ENCODE results near the gene SECISBP2.

SECISBP2 gene

DNA sequence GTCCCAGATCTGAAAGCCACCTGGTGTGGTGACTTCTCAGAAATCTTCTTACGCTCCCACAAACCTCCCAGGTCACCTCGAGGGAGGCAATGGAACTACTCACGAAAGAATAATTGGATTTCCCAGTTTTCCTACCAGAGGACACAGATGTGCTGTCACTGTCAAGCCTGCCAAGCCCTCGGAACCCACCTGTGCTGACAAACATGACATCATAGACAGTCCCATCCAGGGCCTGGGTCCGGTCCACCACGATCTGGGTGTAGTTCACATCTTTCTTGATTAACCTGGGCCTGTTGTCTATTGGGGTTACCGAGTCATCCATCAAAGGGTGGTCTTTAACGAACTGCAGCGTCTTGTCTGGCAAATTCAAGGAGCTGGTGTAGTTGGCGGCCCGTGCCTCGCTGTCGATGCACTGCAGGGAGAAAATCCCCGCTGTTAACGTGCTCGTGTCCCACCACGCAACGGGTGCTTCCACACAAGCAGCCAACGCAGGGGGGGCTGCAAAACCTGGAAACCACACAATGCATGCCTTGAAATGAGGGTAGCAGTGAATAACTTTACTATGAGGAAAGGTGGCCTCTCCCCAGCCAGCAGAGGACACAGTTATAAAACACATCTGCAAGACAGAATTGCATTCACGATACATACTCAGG lies 69.0 kb downstream of the SECISBP2 start:
- Histone ChIP-seq H3K9me3 (ENCODE audit: low read length) (no peaks in the 10 kb centered on the region), H3K36me3 (ENCODE audit: insufficient read depth, low read length) (peaks cover 11% of the 10 kb centered on the region), H3K27me3 (ENCODE audit: insufficient read depth, low read length) (no peaks in the 10 kb centered on the region), H3K4me1 (ENCODE audit: insufficient read depth, low read length) (no peaks in the 10 kb centered on the region), H2AFZ (ENCODE audit: low read depth, low read length) (no peak overlapping the region), H3K4me3 (ENCODE audit: low read length) (no peak overlapping the region)

DNA sequence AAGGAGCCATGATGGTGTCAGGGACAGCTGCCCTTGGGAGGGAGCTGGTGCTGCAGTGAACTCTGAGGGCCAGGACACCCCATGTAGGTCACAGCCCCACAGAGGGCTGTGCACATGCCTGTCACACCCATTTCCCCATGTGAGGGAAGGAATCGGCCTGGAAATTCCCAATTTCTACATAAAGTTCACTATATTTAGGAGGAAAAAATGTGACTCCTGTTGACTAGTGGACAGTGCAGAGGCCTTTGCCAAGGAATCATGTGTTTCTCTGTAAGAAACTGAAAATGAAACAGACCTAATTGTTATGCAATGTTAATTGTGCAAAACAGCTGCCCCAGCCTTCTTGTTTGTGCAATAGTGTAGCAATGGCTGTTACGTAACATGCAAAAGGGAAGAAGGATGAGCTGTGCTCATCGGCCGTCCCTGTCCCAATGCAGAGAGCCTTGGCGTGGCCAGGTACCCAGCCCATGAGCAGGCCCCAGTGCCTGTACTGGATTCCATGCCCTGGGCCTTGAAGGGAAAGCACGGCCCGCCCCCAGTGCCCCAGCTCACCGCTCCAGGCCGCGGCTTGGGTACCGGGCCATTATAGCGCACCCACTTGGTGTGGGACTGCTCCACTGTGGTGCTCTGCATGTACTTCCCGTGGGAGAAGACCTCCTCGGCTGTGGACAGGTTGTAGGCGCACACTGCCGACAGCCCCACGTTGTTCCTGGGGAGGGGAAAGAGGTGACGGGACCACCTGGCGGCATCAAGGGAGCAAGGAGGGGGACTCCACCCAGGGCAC lies 70.0 kb downstream of the SECISBP2 start:
- H3K9me3 ChIP-seq (ENCODE audit: low read length): no peaks in the 10 kb centered on the region
- H3K4me3 ChIP-seq (ENCODE audit: low read length): no peak overlapping the region

DNA sequence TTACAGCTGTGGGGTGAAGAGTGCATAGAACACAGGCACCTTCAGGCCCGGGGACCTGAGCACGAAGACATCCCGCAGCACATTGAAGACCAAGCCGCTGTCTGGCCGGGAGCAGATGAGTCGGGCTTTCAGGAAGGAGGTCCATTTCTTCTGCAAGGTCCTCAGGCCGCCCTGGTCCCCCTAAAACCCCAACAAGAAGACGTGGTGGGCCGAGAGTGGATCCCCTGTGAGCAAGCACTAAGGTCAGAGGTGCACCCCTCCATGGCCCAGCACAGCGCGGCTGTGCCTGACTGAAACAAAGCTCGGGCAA lies 70.5 kb downstream of the SECISBP2 start:
- no peaks in the 10 kb centered on the region for H3K9me3 ChIP-seq (ENCODE audit: low read length)
- H2AFZ ChIP-seq (ENCODE audit: low read depth, low read length): no peak overlapping the region
- peaks cover 11% of the 10 kb centered on the region for H3K36me3 ChIP-seq (ENCODE audit: insufficient read depth, low read length)
- no peak overlapping the region for H3K4me3 ChIP-seq (ENCODE audit: low read length)
- H3K4me1 ChIP-seq (ENCODE audit: insufficient read depth, low read length): peaks cover 6% of the 10 kb centered on the region
- H3K27me3 ChIP-seq (ENCODE audit: insufficient read depth, low read length): no peaks in the 10 kb centered on the region

More for the DNA sequence above, 70.0 kb downstream of the SECISBP2 start:
- Histone ChIP-seq H3K36me3 (ENCODE audit: insufficient read depth, low read length) (peaks cover 11% of the 10 kb centered on the region), H2AFZ (ENCODE audit: low read depth, low read length) (no peak overlapping the region), H3K4me1 (ENCODE audit: insufficient read depth, low read length) (peaks cover 3% of the 10 kb centered on the region), H3K27me3 (ENCODE audit: insufficient read depth, low read length) (no peaks in the 10 kb centered on the region)

DNA sequence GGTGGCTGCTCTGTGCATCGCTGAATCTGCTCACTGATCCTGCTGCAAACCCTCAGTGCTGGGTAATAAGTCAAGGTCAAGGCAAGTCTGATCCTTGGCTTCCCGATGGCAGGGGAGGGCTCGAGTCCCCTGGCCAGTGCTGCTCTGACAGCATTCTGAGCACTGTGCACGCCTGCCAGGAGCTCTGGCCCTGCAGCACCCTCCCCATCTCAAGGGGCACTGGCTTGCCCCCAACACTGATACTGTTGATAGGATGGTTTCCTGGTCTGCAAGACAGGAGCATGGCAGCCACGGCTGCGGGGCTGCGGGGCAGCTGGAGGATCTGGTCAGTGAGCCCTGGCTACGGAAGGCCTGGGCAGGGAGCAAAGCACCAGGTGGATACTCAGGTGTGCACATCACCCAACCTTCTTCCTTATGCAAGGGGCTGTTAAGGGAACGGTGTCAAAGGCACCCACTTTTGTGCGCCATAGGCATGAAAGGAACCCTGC lies 71.8 kb downstream of the SECISBP2 start:
- Histone ChIP-seq H2AFZ (ENCODE audit: low read depth, low read length) (no peak overlapping the region), H3K36me3 (ENCODE audit: insufficient read depth, low read length) (peaks cover 10% of the 10 kb centered on the region), H3K27me3 (ENCODE audit: insufficient read depth, low read length) (no peaks in the 10 kb centered on the region), H3K9me3 (ENCODE audit: low read length) (no peaks in the 10 kb centered on the region), H3K4me1 (ENCODE audit: insufficient read depth, low read length) (peaks cover 6% of the 10 kb centered on the region), H3K4me3 (ENCODE audit: low read length) (no peak overlapping the region)

DNA sequence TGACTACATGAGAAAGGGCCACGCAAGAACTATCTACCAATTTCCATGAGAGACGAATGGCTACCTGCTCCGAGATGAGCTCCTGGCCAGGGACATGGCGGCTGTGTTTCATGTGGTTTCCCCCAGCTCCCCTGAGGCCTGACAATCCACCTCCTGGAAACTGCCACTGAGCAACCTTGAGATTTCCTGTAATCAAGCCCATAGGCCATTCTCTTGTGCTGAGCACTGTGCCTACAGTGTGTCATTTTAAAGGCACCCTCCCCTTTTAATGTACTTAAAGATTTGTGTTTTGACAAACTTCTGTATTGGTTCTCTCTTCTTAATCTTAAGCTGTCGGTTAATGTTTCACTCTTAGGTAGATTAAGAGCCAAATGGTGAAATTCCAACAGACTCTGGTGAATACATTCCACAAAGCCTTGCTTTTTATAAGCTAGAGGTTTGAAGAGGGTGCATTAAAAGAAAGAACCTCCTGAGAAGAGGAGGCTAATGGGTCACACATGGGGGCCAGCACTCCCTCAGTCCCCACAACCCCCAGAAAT lies 72.3 kb downstream of the SECISBP2 start:
- no peaks in the 10 kb centered on the region for H3K27me3 ChIP-seq (ENCODE audit: insufficient read depth, low read length)
- peaks cover 9% of the 10 kb centered on the region for H3K36me3 ChIP-seq (ENCODE audit: insufficient read depth, low read length)
- no peak overlapping the region for H2AFZ ChIP-seq (ENCODE audit: low read depth, low read length)
- peaks cover 6% of the 10 kb centered on the region for H3K4me1 ChIP-seq (ENCODE audit: insufficient read depth, low read length)
- H3K9me3 ChIP-seq (ENCODE audit: low read length): no peaks in the 10 kb centered on the region
- H3K4me3 ChIP-seq (ENCODE audit: low read length): no peak overlapping the region

DNA sequence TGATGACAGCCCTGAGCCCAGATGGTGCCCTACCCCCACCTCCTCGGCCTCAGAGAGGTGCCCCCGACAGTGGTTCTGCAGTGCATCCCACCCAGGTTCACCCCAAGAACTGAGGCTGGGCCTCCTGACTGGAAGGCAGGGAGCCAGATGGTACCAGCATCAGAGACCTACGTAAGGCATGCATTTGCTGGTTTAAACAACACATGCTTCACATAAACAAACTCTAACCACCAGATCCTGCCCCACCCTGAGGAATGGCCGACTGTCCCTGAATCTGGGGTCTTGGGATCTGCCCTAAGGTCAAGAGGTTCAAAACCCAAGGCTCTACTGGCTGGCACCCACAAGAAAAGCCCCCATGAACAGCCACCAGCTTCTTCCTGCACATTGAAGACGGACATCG lies 73.3 kb downstream of the SECISBP2 start:
- Histone ChIP-seq H2AFZ (ENCODE audit: low read depth, low read length) (no peak overlapping the region), H3K9me3 (ENCODE audit: low read length) (no peaks in the 10 kb centered on the region), H3K4me3 (ENCODE audit: low read length) (no peak overlapping the region), H3K36me3 (ENCODE audit: insufficient read depth, low read length) (peaks cover 9% of the 10 kb centered on the region), H3K27me3 (ENCODE audit: insufficient read depth, low read length) (no peaks in the 10 kb centered on the region), H3K4me1 (ENCODE audit: insufficient read depth, low read length) (peaks cover 6% of the 10 kb centered on the region)

DNA sequence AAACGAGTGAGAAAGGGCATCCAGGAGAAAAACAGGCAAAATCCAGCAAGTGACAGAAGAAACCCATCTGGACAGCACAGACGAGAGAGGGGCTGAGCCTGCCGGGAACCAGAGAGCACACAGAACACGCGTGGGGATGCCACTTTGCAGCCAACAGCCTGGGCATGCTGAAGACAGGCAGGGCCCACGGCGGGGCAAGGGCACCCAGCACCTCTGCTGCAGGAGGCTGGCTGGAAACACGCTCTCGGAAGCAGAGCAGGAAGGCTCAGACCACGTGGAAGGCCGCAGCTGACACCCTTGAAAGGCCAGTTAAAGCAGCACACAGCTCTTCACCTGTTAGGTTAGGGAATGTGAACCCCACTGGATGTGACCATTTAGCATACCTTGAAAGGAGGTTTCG lies 76.1 kb downstream of the SECISBP2 start:
- no peak overlapping the region for H2AFZ ChIP-seq (ENCODE audit: low read depth, low read length)
- H3K36me3 ChIP-seq (ENCODE audit: insufficient read depth, low read length): no peaks in the 10 kb centered on the region
- H3K4me1 ChIP-seq (ENCODE audit: insufficient read depth, low read length): peaks cover 6% of the 10 kb centered on the region
- no peaks in the 10 kb centered on the region for H3K27me3 ChIP-seq (ENCODE audit: insufficient read depth, low read length)
- H3K4me3 ChIP-seq (ENCODE audit: low read length): no peak overlapping the region
- no peaks in the 10 kb centered on the region for H3K9me3 ChIP-seq (ENCODE audit: low read length)

DNA sequence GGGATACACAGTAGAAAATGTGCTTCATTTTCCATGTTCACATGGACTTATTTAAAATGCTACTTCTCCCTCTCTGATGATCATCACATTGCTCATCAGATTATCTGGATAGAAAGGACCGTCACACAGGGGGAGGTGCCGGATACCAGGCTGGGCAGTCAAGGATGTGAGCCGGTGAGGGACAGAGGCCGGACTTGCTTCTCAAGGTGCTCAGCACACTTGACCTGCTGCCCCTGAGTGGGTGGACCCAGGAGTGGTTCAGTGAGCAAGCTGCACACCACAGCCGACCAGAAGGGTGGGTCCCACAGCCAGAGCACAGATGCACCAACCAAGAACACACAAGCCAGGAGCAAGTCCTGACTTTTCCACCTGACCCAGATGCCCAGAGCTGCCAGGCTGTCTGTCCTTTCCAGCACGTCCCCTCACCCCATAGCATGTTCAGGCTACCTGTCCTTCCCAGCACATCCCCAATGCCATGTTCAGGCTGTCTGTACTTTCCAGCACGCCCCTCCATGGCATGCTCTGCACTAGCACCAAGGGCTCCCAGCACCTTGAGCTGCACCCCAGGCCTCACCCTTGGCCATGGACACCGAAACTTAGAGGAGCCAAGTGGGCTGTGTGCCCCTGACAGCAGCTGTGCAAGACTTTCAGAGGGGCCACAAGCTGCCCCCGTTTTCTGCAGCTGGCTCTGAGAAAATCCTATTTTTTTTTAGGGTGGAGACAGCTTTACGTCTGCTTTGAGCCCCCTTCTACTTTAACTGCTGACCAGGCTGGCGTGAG lies 77.8 kb downstream of the SECISBP2 start:
- H3K27me3 ChIP-seq (ENCODE audit: insufficient read depth, low read length): no peaks in the 10 kb centered on the region
- H3K9me3 ChIP-seq (ENCODE audit: low read length): no peaks in the 10 kb centered on the region
- peaks cover 6% of the 10 kb centered on the region for H3K4me1 ChIP-seq (ENCODE audit: insufficient read depth, low read length)
- H3K36me3 ChIP-seq (ENCODE audit: insufficient read depth, low read length): no peaks in the 10 kb centered on the region
- H3K4me3 ChIP-seq (ENCODE audit: low read length): no peak overlapping the region
- no peak overlapping the region for H2AFZ ChIP-seq (ENCODE audit: low read depth, low read length)

DNA sequence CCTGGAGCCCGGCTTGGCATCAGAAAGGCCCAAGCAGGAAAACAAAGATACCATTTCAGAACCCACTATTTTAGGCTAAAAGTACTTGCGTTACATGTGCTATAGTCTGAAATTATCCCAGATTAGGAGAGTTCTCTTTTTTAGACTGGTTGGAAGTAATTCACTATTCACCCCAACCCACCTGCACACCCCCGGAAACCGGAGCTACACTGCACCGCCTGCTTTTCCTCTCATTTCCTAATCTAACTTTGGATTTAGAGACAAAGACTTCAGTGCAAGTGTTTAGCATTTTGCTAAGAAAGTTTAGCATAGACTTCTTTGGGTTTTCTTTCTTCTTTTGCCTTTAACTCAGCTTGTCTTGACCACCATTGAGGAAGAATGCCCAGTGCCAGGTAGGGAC lies 79.2 kb downstream of the SECISBP2 start:
- Histone ChIP-seq H3K27me3 (ENCODE audit: insufficient read depth, low read length) (no peaks in the 10 kb centered on the region), H3K36me3 (ENCODE audit: insufficient read depth, low read length) (no peaks in the 10 kb centered on the region), H3K9me3 (ENCODE audit: low read length) (no peaks in the 10 kb centered on the region), H3K4me1 (ENCODE audit: insufficient read depth, low read length) (peaks cover 6% of the 10 kb centered on the region), H2AFZ (ENCODE audit: low read depth, low read length) (no peak overlapping the region), H3K4me3 (ENCODE audit: low read length) (no peak overlapping the region)

DNA sequence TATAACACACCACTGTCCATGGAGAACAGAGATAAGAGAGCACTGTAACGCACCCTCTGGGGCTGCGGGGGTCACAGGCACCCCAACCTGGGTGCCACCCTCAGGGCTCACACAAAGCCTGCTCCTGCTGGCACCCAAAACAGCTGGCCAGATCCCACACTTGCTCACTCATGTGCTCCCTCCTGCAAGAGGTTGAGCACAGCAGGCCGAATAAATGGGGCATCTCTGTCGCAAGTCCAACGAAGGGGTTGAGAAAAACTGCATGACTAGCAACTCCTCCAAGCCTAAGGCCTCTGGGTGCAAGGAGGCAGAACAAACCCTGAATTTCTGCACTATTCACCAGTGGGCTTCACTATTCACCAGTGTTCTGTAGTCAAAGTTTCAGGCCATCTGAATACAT lies 80.3 kb downstream of the SECISBP2 start:
- Histone ChIP-seq H3K4me3 (ENCODE audit: low read length) (no peak overlapping the region), H3K4me1 (ENCODE audit: insufficient read depth, low read length) (no peaks in the 10 kb centered on the region), H3K9me3 (ENCODE audit: low read length) (no peaks in the 10 kb centered on the region), H3K27me3 (ENCODE audit: insufficient read depth, low read length) (no peaks in the 10 kb centered on the region), H3K36me3 (ENCODE audit: insufficient read depth, low read length) (no peaks in the 10 kb centered on the region), H2AFZ (ENCODE audit: low read depth, low read length) (no peak overlapping the region)

DNA sequence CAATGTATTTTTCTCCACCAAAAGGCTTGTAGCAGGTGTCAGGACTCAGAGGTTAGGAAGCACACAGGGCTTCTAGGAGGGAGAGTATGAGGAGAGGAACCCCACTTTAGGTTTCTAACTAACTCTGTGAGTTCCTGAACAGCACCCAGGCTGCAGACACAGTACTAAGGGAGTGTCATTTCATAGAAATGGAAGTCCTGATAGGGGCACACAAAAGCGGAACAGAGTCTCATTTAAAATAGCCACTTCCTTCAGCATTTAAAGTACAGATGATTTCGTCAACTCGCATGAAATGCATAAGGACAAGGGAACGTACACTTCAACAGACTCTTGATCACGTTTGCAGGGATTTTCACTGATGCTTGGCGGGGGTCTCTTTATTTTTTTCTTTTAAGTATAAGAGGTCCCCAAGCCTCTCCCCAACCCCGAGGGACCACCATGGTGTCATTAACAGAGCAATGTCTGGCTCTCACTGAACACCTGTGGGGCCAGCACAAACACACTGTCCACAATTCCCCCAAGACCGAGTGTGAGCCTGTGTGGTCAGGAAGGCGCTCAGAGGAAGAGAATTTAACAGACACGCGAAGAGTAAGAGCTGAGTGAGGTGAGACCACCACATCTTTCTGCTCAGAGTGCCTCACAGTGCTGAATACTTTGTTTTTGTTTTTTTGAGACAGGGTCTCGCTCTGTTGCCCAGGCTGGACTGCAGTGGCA lies 82.3 kb downstream of the SECISBP2 start:
- H3K4me1 ChIP-seq (ENCODE audit: insufficient read depth, low read length): no peaks in the 10 kb centered on the region
- H3K36me3 ChIP-seq (ENCODE audit: insufficient read depth, low read length): no peaks in the 10 kb centered on the region
- H3K9me3 ChIP-seq (ENCODE audit: low read length): no peaks in the 10 kb centered on the region
- H3K27me3 ChIP-seq (ENCODE audit: insufficient read depth, low read length): no peaks in the 10 kb centered on the region
- H3K4me3 ChIP-seq (ENCODE audit: low read length): no peak overlapping the region
- H2AFZ ChIP-seq (ENCODE audit: low read depth, low read length): no peak overlapping the region

DNA sequence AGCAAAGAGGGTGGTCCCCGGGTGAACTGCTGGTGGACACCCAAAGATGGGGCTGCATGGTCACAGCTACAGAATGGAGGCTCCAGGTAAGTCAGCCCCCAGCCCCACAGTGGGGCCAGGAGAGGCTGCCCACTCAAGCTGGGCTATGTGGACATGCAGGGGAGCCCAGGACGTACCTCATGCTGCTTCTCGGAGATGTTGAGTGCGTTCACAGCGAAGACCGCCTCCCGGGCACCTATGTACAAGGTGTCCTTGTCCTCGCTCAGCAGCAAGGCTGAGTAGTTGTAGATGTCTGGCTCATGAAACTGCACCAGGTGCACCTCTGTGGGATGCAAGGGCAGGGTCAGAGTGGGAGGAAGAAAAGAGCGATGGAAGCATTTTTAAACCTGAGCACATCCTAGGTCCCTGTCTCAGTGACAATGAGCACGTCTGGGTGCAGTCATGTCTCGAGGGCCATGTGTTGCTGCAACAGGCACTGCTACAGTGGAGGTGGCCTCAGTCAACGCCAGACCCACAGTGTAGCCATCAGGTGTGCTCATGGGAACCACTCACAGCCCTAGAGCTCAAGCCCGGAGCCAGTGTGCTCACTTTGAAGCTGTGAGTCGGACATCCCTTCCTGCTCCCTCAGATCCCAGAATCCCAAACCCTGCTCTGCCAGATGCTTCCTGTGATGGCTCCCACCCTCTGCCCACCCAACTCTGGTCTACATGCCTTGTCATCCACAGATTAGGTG lies 84.6 kb downstream of the SECISBP2 start:
- Histone ChIP-seq H3K36me3 (ENCODE audit: insufficient read depth, low read length) (no peaks in the 10 kb centered on the region), H3K4me1 (ENCODE audit: insufficient read depth, low read length) (no peaks in the 10 kb centered on the region), H2AFZ (ENCODE audit: low read depth, low read length) (no peak overlapping the region), H3K27me3 (ENCODE audit: insufficient read depth, low read length) (peaks cover 7% of the 10 kb centered on the region), H3K4me3 (ENCODE audit: low read length) (no peak overlapping the region), H3K9me3 (ENCODE audit: low read length) (peaks cover 4% of the 10 kb centered on the region)

Data from neuron (in vitro differentiated cells).